ENCODE data around the gene ETFA. TPM values are rescaled to one million over a fixed set of nuclear protein-coding genes. Genes with fewer than 3 reads are reported as not detected.

The ETFA gene
- total and polyA plus RNA-seq, 9 of the 15 experiments (the other 6 are each of a cell fraction or from before 2014, with no cell fraction given), result 130 to 543 (median 232) TPM

GRCh38 chr15:76185716-76186115 is 125.6 kb downstream of the ETFA start (continued):
- TF ChIP-seq ATF3 (IDR thresholded peaks at IDR 0.05) (0 out of 2 replicates have a peak, but pooled peaks have one; percentile 7), ATF3 (CRISPR knock-in tag; conservative IDR thresholded peaks at IDR 0.05) (no peak), RB1 (IDR thresholded peaks at IDR 0.05; ENCODE audit: low read depth) (peak; percentile 29; the same call in 1 of the 2 replicates), STAG1 (CRISPR knock-in tag; IDR thresholded peaks at IDR 0.05; ENCODE audit: borderline replicate concordance) (peak; percentile 73; the same call in 1 of the 2 replicates), POLR2H (tag; IDR thresholded peaks at IDR 0.05; ENCODE audit: low read depth) (no peak), CTCF (IDR thresholded peaks at IDR 0.05 in 2 of 3, conservative IDR thresholded peaks at IDR 0.05 in 1 of 3; ENCODE audit: insufficient read depth in 2 of 3, low read depth in 1 of 3, low read length in 3 of 3) (peak; percentile 81 to 82 (median 81)), JUND (IDR thresholded peaks at IDR 0.05; ENCODE audit: borderline replicate concordance, low read depth, low read length) (peak; percentile 58), JUND (tag; IDR thresholded peaks at IDR 0.05; ENCODE audit: borderline replicate concordance, low read depth, low read length) (peak; percentile 47; the same call in 2 of the 3 replicates), TEAD1 (CRISPR knock-in tag; IDR thresholded peaks at IDR 0.05) (peak in 1 of 2 experiments; percentile 47; a peak in 1 of 4 replicates), CBX1 (IDR thresholded peaks at IDR 0.05; ENCODE audit: low read depth) (no peak)
